Esophagus mucosa (tissue), 1 donor: ENCODE results near the gene MAMDC2. TPM values are rescaled to one million over a fixed set of nuclear protein-coding genes. Genes with fewer than 3 reads are reported as not detected.

Source experiments
- ATAC-seq: fragments of 200-7000 bp; cut with Tn5 transposase; one replicate; pipeline ENCODE4 v1.9.1; 2020
- total RNA-seq: library from RNA; stranded (reverse); gene quantifications from one replicate; pipeline ENCODE4 v1.2.4, GENCODE V29; 2023
- donor health status: DM: yes; HTN: yes; CAD: no.

The MAMDC2 gene
- total RNA-seq, 1 donor from 2014 or later, result 1.3 TPM

- ATAC-seq, result no peak
Measured at GRCh38 chr9:70036641-70037040, 7.0 kb upstream of the MAMDC2 start.

DNA sequence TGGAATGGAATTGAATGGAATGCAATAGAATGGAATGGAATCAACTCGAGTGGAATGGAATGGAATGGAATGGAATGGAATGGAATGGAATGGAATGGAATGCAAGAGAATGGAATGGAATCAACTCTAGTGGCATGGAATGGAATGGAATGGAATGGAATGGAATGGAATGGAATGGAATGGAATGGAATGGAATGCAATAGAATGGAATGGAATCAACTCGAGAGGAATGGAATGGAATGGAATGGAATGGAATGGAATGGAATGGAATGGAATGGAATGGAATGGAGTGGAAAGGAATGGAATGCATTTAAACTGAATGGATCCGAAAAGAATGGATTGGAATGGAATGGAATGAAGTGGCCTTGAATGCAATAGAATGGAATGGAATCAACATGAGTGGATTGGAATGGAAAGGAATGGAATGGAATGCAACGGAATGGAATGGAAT is 5.5 kb upstream of the MAMDC2 start:
- peak; percentile 55 for ATAC-seq

DNA sequence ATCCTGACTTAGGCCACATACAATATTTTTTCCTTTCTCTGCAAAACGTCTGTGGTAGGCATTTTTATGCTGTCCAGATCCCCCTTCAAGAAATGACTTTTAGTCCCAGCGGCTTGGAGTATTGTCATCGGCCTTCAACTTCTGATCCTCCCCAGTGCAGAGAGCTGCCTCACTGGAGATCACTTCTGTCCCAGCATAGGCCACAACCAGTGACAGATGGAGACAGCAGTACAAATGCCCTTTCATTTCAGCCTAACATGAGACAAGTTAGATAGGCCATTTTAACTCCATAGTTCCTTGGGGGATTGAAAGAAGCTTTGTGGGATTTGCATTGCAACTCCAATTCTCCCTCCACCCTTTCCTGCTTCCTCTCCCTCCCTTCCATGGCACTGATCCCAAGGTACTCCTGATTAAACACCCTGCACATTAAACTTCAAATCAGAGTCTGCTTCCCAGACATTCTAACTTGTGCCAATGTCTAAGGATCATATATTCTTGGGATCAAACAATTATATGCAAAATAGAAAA is 3.2 kb upstream of the MAMDC2 start:
- no peak for ATAC-seq

DNA sequence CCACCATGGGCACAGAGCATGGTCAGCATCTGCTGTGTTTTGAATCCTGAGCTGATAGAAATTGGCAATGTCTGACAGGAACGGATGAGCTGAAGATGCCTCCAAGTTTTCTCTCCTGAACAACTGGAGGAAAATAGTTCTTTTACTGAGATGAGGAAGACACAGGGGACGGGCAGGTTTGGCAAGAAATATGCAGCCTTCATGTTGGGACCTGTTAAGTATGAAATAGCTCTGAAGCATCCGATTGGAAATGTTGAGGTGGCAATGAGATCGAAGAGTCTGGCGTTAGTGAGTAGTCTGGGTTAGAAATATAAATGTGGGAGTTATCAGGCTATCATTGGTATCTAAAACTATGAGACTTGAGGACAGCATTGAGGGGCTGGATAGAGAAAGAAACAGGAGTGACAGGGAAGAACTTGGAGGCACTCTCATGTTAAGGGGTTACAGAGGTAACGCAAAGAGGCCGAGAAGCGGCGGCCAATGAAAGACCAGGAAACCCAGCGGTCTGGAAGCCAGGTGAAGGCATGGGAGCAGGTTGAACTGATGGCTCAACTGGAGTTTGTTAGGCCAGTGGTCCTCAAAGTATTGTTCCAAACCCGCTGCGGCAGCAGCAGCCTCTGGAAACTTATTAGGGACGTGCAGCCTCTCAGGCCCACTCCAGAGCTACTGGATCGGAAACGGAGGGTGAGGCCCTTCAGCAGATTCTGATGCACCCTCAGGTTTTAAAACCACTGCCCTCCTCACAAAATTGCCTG is 1.0 kb upstream of the MAMDC2 start:
- no peak for ATAC-seq

GRCh38 chr9:70043285-70043684 is 363 bp upstream of the MAMDC2 start:
- no peak for ATAC-seq

- ATAC-seq, result peak; percentile 76
Measured at GRCh38 chr9:70044490-70045307, 1.1 kb downstream of the MAMDC2 start.

DNA sequence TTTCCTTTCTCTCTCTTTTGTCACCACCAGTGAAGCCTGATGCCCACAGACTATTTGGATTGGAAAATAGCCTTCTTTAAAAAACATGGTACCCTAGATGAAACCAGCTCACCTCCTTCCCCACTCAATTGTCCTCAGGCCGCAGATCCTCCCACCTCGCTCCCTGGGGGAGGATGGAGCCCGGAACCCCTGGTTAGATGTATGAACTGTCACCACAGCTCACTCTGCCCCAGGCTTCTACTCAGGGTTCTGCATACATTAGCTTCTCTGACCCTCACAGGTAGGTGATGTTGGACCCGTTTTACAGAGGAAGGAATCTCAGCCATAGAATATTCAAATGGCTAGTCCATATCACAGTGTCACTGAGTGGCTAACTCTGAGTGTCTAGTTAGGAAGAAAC is 1.8 kb downstream of the MAMDC2 start:
- no peak for ATAC-seq

DNA sequence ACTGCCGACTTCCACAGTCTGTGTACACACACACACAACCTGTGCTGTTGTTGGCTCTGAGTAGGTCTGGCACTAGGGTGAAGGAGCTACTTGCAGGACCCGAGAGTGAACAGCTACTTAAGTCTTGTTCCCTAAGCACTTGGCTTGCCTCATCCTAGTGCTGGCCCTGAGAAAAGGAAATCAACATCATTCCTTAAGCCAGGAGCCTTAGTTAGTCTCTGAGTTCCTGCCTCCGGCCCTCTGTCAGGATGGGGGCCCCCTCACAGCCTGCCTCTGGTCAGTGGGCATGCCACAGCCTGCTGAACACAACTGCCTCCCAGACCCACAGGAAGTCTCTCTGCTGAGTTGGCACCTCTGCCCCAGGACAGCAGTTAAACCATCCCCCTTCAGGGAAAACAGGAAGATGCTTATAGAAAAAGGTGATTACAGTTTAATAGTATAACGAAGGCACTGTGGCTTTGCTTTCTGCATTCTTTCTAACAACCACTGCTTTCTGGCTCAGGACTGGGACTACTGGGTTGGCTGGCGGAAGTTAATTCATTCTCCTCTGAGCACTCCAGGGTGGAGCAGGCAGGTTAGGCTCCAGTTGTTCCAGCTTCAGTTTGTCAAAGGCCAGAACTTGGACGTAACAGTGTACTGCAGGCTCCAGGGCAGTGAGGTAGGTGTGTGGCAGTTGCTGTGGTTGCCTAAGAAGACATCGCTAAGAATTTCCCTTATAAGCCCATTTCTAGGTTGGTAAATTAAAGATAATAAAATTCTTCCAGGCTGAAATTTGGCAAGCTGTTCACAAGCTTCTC is 2.8 kb downstream of the MAMDC2 start:
- peak; percentile 80 for ATAC-seq

GRCh38 chr9:70049236-70049635 is 5.6 kb downstream of the MAMDC2 start:
- no peak for ATAC-seq

GRCh38 chr9:70049672-70050271 is 6.1 kb downstream of the MAMDC2 start:
- no peak for ATAC-seq

GRCh38 chr9:70052768-70053167 is 9.1 kb downstream of the MAMDC2 start:
- ATAC-seq, result no peak

DNA sequence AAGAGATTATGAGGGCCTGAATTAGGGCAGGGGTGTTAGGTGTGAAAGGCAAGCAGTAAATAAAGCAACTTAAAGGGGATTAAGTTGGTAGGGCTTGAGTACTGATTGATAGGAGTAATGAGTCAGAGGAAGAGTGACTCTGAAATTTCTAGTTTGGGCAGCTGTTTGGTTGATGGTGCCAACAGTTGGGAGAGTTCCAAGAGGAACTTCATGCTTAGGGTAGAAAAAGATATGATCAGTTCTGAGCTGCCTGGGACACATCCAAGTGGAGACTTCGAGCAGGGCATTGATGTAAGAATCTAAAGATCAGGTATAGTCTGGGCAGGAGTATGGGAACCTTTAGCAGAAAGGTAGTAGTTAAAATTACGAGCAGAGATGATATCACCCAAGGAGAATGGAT is 10.2 kb downstream of the MAMDC2 start:
- ATAC-seq, result peak; percentile 85

DNA sequence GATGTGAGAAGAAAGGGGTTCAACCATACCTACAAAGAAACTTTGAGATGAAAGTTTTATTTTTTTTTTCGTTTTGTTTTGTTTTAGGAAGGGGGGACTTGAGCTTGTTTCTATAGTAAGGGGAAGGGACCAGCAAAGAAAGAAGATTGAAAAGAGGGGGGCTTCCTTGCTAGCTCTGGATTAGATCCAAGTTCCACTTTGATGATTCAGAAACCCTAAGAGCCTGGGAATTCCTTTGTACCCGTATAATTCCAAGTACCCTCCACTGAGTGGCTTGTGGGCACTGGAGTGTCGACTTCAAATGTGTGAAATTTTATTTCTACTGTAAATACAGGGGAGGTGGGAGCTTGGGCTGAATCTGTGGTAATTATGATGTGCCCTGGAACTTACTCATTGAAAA is 10.9 kb downstream of the MAMDC2 start:
- ATAC-seq, result no peak

DNA sequence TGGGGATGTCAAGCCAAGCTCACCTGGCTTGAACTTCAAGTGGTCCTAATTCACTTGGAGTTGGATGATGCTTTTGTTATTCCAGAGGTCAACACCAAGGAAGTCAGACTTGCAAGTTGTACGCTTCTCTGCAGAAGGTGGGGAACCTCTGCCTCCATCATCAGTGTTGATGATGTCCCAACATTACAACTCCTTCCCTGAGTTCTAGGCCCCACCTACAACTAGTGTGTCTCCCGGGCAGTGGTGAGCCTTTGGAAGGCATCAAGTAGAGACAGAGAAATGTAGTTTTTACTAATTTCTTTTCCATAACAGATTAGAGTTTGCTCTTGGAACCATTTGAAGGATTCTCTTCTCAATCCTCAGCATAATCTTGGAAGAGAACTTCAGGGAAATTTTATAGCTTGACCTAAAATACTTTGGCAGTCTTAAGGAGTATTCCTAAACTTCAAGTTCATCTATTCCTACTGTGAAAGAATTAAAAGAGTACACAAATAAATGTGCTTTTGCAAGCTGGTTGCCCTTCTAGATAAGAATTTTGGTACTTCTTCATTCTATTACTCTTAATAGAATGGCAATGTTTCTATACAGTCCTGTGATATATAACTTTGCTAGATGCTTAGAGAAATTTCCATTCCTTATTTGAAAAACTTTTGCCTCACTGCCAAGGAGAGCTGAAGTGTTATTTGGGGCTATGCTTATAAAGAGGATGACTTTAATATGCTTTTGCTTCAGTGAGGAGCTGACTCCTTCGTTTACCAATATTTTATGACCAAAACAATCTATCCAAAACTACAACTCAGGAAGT is 12.0 kb downstream of the MAMDC2 start:
- no peak for ATAC-seq

DNA sequence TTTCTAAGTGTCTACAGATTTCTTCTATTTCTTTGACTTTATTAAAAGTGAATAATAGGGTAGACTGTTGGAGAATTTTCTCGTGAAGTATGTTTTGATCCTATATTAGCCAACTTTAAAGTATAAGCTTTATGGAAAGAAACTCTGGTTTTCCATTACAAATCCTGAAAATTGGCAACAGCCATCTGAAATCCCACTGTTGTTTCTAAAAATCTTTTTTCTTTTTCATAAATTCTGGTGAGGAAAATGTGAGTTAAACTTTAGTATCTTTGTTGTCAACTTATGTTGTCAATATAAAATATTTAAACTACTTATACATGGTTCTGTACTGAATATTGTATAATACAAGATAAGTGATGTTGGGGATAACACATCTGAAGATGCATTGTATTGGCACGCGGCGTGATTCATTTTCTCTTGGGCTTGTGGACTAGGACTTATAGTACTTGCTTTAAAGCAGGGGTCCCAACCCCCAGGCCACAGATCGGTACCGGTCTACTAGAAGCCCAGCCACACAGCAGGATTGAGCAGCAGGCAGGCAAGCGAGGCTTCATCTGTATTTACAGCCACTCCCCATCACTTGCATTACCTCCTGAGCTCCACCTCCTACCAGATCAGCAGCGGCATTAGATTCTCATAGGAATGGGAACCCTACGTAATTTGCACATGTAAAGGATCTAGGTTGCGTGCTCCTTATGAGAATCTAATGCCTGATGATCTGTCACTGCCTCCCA is 12.7 kb downstream of the MAMDC2 start:
- no peak for ATAC-seq

DNA sequence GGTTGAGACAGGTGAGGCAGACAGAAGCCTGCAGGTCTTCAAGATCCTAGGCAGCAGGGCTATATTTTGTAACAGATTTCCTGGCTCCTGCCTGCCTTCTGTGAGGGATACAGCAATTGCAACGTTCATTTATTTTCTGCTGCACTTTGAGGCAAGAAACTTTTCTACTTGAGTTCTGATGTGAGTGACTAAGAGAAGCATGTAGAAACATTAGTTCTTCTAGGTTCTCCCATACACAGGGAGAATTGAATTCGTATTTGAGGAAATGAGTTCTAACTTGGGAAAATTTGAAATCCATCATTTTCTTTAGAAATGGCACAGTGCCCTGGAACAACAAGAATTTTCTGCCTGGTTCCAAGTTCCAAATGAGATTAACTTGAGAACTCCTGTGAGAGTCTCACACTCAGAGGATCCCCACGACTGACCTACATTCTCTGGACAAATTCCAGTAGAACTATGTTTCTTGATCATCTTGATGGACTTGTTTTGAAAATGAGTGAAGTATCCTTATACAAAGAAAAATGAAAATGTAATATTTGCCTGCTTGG is 15.0 kb downstream of the MAMDC2 start:
- no peak for ATAC-seq

GRCh38 chr9:70060148-70060882 is 16.7 kb downstream of the MAMDC2 start:
- ATAC-seq, result no peak

DNA sequence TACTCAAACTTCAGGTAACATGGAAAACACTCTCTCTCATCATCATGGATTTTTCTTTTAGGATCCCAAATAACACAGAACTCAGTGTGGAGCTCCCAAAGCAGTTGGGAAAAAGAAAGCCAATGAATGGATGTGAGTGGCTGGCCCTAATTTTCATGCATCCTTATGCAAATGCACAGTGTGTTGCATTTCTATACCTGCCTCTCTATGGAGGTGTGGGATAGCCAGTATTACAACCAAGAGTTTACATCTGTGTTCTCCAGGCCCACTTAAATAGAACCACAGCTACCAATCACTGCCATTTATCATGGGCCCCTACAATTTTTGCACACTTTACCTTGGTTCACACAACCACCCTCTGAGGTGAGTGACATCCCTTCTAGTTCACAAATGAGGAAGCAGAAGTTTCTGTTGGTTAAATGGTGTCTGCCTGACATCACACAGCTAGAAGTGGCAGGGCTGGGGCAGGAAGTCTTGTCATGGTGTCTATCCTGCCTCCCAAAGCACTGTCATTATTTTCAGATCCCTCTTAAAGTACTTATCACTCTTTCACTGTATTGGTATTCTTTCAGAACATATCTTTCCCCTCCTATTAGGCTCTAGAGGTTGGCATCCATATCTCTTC is 17.3 kb downstream of the MAMDC2 start:
- ATAC-seq, result no peak

- no peak for ATAC-seq
Measured at GRCh38 chr9:70061776-70062175, 18.1 kb downstream of the MAMDC2 start.
